GM23338 (cell line): ENCODE data around the gene CLHC1. TPM values are rescaled to one million over a fixed set of nuclear protein-coding genes. Genes with fewer than 3 reads are reported as not detected.
"Not testable (repeated sequence)": the region's sequence is repeated elsewhere in the genome, so short reads cannot be mapped to it uniquely, and the experiment has no call there.

Experiments used
- ATAC-seq: fragments of 200-7000 bp; cut with Tn5 transposase; 3 replicates; pipeline ENCODE4 v1.9.1; 2020
- DNase-seq: peaks from one replicate; pipeline ENCODE4 v3.0.0-alpha.2; 2015; ENCODE audit warnings: low spot score
- H2AFZ ChIP-seq: fragments of 200-600 bp; sonication (generic); 2 replicates; pipeline ENCODE4 v1.8.0; 2016; ENCODE audit warnings: antibody characterized with exemption, mild to moderate bottlenecking, moderate library complexity
- H3F3A ChIP-seq: fragments of 200-600 bp; sonication (generic); replicated peaks from 2 replicates; pipeline ENCODE4 v1.8.0; 2017; ENCODE audit warnings: antibody characterized with exemption, mixed run types, low read depth
- H3K27ac ChIP-seq: fragments of 200-600 bp; sonication (generic); 2 replicates; pipeline ENCODE4 v1.6.1; 2016; ENCODE audit warnings: low read depth
- H3K27me3 ChIP-seq: fragments of 200-600 bp; sonication (generic); 2 replicates; pipeline ENCODE4 v1.8.0; 2016; ENCODE audit warnings: mild to moderate bottlenecking, mixed run types, moderate library complexity; ENCODE audit not compliant: insufficient read depth
- H3K36me3 ChIP-seq: fragments of 200-600 bp; sonication (generic); 2 replicates; pipeline ENCODE4 v1.8.0; 2016; ENCODE audit warnings: mild to moderate bottlenecking; ENCODE audit not compliant: insufficient read depth
- H3K4me1 ChIP-seq: fragments of 200-600 bp; sonication (generic); 2 replicates; pipeline ENCODE4 v1.8.0; 2016; ENCODE audit warnings: mild to moderate bottlenecking, moderate library complexity; ENCODE audit not compliant: insufficient read depth
- H3K4me2 ChIP-seq: fragments of 200-600 bp; sonication (generic); 2 replicates; pipeline ENCODE4 v1.7.1; 2017; ENCODE audit warnings: mixed run types
- H3K4me3 ChIP-seq: fragments of 200-600 bp; sonication (generic); 2 replicates; pipeline ENCODE4 v1.6.1; 2016; ENCODE audit warnings: mixed run types
- H3K79me2 ChIP-seq: fragments of 200-600 bp; sonication (generic); replicated peaks from 2 replicates; pipeline ENCODE4 v1.8.0; 2017; ENCODE audit warnings: mild to moderate bottlenecking; ENCODE audit not compliant: insufficient read depth
- H3K9me2 ChIP-seq: fragments of 200-600 bp; sonication (generic); 2 replicates; pipeline ENCODE4 v1.8.0; 2017; ENCODE audit not compliant: insufficient read depth
- H4K20me1 ChIP-seq: fragments of 200-600 bp; sonication (generic); replicated peaks from 2 replicates; pipeline ENCODE4 v1.8.0; 2017; ENCODE audit warnings: mild to moderate bottlenecking; ENCODE audit not compliant: insufficient read depth
- H3K27ac Mint-ChIP-seq: 2 replicates; pipeline ENCODE4 v1.8.0; 2020; ENCODE audit warnings: inconsistent platforms, mild to moderate bottlenecking, moderate library complexity, mixed read lengths
- H3K27me3 Mint-ChIP-seq: 3 replicates; pipeline ENCODE4 v1.8.0; 2022; ENCODE audit warnings: low read depth, mild to moderate bottlenecking, moderate library complexity, mixed read lengths, inconsistent platforms; ENCODE audit not compliant: insufficient read depth, poor library complexity
- H3K36me3 Mint-ChIP-seq: 3 replicates; pipeline ENCODE4 v1.8.0; 2021; ENCODE audit warnings: low read depth, mild to moderate bottlenecking, inconsistent platforms, moderate library complexity, mixed read lengths
- H3K4me1 Mint-ChIP-seq: 3 replicates; pipeline ENCODE4 v1.8.0; 2020; ENCODE audit warnings: mild to moderate bottlenecking, inconsistent platforms, mixed read lengths
- H3K4me3 Mint-ChIP-seq: 3 replicates; pipeline ENCODE4 v1.8.0; 2021; ENCODE audit warnings: moderate library complexity, mild to moderate bottlenecking, inconsistent platforms, mixed read lengths
- H3K9me3 Mint-ChIP-seq: 3 replicates; pipeline ENCODE4 v1.8.0; 2020; ENCODE audit warnings: moderate library complexity, mild to moderate bottlenecking, inconsistent platforms, mixed read lengths
- CTCF ChIP-seq, 2 experiments: fragments of 200-600 bp in 1 of 2; sonication (generic) in 1 of 2; conservative IDR thresholded peaks; 2 replicates each; pipeline versions ENCODE4 v1.5.1 to v1.6.1; 2016 to 2017; ENCODE audit warnings: antibody characterized with exemption in 2 of 2, low read depth in 2 of 2, mild to moderate bottlenecking in 2 of 2, moderate library complexity in 1 of 2
- JUNB ChIP-seq: IDR thresholded peaks from one replicate; pipeline ENCODE4 v1.6.1; 2016; ENCODE audit warnings: antibody characterized with exemption; ENCODE audit not compliant: unreplicated experiment
- NANOG ChIP-seq: IDR thresholded peaks from 2 replicates; pipeline ENCODE4 v1.6.1; 2016; ENCODE audit warnings: antibody characterized with exemption, borderline replicate concordance
- REST ChIP-seq: IDR thresholded peaks from one replicate; pipeline ENCODE4 v1.6.1; 2018; ENCODE audit warnings: antibody characterized with exemption; ENCODE audit not compliant: unreplicated experiment
- ZNF114 ChIP-seq: fragments of 250-450 bp; sonication (Bioruptor Pico); IDR thresholded peaks from 2 replicates; pipeline ENCODE4 v1.5.0; 2020; ENCODE audit warnings: mild to moderate bottlenecking, moderate library complexity
- polyA plus RNA-seq: library from polyadenylated mRNA; unstranded; fragments of >200 nt; fragmentation: Nextera tagmentation; extraction: Ambion mirVana; gene quantifications from 2 replicates; pipeline ENCODE4 v1.2.1, GENCODE V29; 2016
- total RNA-seq: library from RNA; depleted of rRNA; stranded (reverse); fragments of >200 nt; shearing (Covaris generic); gene quantifications from 2 replicates; pipeline ENCODE4 v1.2.3, GENCODE V29; 2014

The CLHC1 gene
- total and polyA plus RNA-seq, 2 experiments from 2014 or later = 3.1 to 5.0 TPM

DNA sequence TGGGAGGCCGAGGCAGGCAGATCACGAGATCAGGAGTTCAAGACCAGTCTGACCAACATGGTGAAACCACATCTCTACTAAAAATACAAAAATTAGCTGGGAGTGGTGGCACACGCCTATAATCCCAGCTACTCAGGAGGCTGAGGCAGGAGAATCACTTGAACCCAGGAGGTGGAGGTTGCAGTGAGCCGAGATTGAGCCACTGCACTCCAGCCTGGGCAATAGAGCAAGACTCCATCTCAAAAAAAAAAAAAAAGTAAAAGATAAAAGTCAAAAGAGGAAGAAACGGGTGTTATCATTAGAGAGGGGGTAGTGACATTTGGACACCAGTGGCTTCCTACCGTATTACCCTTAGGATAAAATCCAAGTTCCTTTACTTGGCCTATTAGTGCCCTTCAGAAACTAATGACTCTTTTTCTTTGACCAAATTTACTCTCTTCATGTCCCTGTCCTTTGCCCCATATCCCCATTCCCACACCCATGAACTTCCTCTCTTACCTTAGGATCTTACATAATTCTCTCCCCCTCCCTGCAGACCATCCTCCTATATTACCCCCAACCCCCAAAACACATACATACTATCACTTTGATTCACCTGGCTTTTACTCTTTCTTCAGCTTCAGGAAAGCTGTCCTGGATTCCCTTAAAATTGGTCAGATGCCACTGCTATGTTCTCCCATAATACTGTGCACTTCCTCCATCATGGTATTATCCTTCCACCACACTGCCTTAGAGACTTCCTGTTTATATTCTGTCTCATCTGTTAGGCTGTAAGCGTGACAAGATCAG is 4.5 kb downstream of the CLHC1 start:
- H3K9me3 Mint-ChIP-seq, H3K27ac ChIP-seq, H3K27ac Mint-ChIP-seq, H3K4me3 Mint-ChIP-seq, H3K4me1 ChIP-seq, H4K20me1 ChIP-seq, H3K27me3 ChIP-seq, H3K9me2 ChIP-seq, H3F3A ChIP-seq, H3K36me3 ChIP-seq, H2AFZ ChIP-seq, ATAC-seq, H3K36me3 Mint-ChIP-seq, H3K4me3 ChIP-seq, DNase-seq, H3K4me2 ChIP-seq: not testable (repeated sequence)
- peaks cover 25% of the 10 kb centered on the region for H3K27me3 Mint-ChIP-seq
- H3K79me2 ChIP-seq = peaks cover 31% of the 10 kb centered on the region
- H3K4me1 Mint-ChIP-seq = peaks cover 14% of the 10 kb centered on the region

DNA sequence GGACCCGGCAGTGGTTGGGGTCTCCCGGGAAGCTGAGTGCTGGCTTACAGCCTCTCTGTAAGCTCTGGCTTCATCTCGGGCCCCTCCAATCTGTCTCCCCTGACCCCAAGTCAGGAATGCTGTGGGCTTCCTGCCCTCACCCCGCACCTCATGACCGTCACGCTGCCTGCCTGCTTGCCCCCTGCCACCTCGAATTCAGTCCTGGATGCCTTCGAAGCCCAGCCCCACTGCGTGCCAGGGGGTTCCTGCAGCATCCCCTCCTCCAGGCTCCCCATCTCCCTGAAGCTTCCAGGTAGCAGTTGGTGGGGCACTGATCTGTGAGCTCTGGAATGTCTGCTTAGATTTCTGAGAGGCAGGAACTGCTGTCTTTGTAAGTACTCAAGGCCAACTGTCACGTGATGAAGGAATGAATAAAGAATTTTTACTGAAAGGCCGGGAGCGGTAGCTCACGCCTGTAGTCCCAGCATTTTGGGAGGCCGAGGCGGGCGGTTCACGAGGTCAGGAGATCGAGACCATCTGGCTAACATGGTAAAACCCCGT is 6.5 kb downstream of the CLHC1 start:
- H3F3A ChIP-seq = peaks cover 9% of the 10 kb centered on the region; the same call in 1 of the 2 replicates
- no peak overlapping the region for H2AFZ ChIP-seq
- H3K4me1 ChIP-seq = no peaks in the 10 kb centered on the region
- no peaks in the 10 kb centered on the region for H4K20me1 ChIP-seq
- H3K4me1 Mint-ChIP-seq = peaks cover 12% of the 10 kb centered on the region
- no peaks in the 10 kb centered on the region for H3K9me3 Mint-ChIP-seq
- peaks cover 5% of the 10 kb centered on the region; the same call in 2 of the 3 replicates for H3K36me3 Mint-ChIP-seq
- peaks cover 21% of the 10 kb centered on the region for H3K79me2 ChIP-seq
- TF ChIP-seq JUNB = no peak
- no peak for TF ChIP-seq ZNF114 (CRISPR knock-in tag)
- no peak for TF ChIP-seq CTCF (conservative IDR thresholded peaks at IDR 0.05; ENCODE audit: low read depth in 2 of 2)
- no peak for TF ChIP-seq REST
- TF ChIP-seq NANOG = no peak
- DNase-seq = peak; percentile 72
- H3K4me2 ChIP-seq = 0 out of 2 replicates have a peak overlapping the region, but pooled peaks have one; percentile 27
- 0 out of 2 replicates have a peak, but pooled peaks cover 2% of the 10 kb centered on the region for H3K9me2 ChIP-seq
- no peak overlapping the region for H3K4me3 Mint-ChIP-seq
- peaks cover 13% of the 10 kb centered on the region for H3K27me3 Mint-ChIP-seq
- H3K27ac Mint-ChIP-seq = no peak overlapping the region
- peak; percentile 13 for ATAC-seq
- peak overlapping the region; percentile 85 for H3K27ac ChIP-seq
- no peak overlapping the region for H3K4me3 ChIP-seq
- no peaks in the 10 kb centered on the region for H3K27me3 ChIP-seq
- no peaks in the 10 kb centered on the region for H3K36me3 ChIP-seq
